ENCODE measurements around the gene CALN1.
A peak's percentile ranks its signal among the peaks of the same experiment; 100 is the strongest.

The CALN1 gene

GRCh38 chr7:72435925-72436480 lies 23.9 kb upstream of the CALN1 start:
- no peak overlapping the region for H3K14ac ChIP-seq (ENCODE audit: low read length in 2 of 2)
- H4K91ac ChIP-seq (ENCODE audit: low read length): no peak overlapping the region
- no peak overlapping the region for H4K8ac ChIP-seq (ENCODE audit: low read length)
- H2BK5ac ChIP-seq (ENCODE audit: low read depth, low read length, poor library complexity, severe bottlenecking): no peak overlapping the region
- H3K4me1 ChIP-seq (ENCODE audit: control insufficient read depth, insufficient read depth, low read depth, low read length): no peaks in the 10 kb centered on the region
- H3K9ac ChIP-seq (ENCODE audit: low read length): no peak overlapping the region
- H3K27ac ChIP-seq (ENCODE audit: low read length, poor library complexity, severe bottlenecking): no peak overlapping the region
- no peaks in the 10 kb centered on the region for H3K36me3 ChIP-seq (ENCODE audit: control insufficient read depth in 1 of 2, insufficient read depth in 2 of 2, low read depth in 1 of 2, low read length in 2 of 2)
- no peak overlapping the region for H2BK120ac ChIP-seq (ENCODE audit: low read depth, low read length)
- H3K27me3 ChIP-seq (ENCODE audit: control insufficient read depth in 1 of 2, insufficient read depth in 1 of 2, low read length in 2 of 2): no peaks in the 10 kb centered on the region
- no peaks in the 10 kb centered on the region for H3K79me1 ChIP-seq (replicated peaks; ENCODE audit: low read length, poor library complexity, severe bottlenecking)
- no peak overlapping the region for H2AFZ ChIP-seq (ENCODE audit: low read depth, low read length)
- H3K23ac ChIP-seq (ENCODE audit: low read length in 2 of 2): no peak overlapping the region
- no peak overlapping the region for H2AK5ac ChIP-seq (ENCODE audit: low read length, severe bottlenecking)
- H3K4me3 ChIP-seq (ENCODE audit: insufficient read depth in 1 of 2, low read depth in 1 of 2, low read length in 2 of 2): no peak overlapping the region
- no peak overlapping the region for H2BK12ac ChIP-seq (ENCODE audit: low read length in 2 of 2)
- no peak overlapping the region for H3K4ac ChIP-seq (ENCODE audit: low read depth in 1 of 2, low read length in 2 of 2)
- no peak for DNase-seq
- no peak overlapping the region for H2BK15ac ChIP-seq (ENCODE audit: low read depth, poor library complexity, severe bottlenecking)
- H3K9me3 ChIP-seq (ENCODE audit: control insufficient read depth, low read length): no peaks in the 10 kb centered on the region
- 28% methylated on average over 4 of the region's 5 CpGs for WGBS
- H3K4me2 ChIP-seq (ENCODE audit: low read length, poor library complexity, severe bottlenecking): no peak overlapping the region
- no peak overlapping the region for H3K18ac ChIP-seq (ENCODE audit: low read depth in 1 of 2, low read length in 2 of 2)

- DNase-seq: no peak
- peak overlapping the region; percentile 26 for H3K9ac ChIP-seq (ENCODE audit: low read length)
- no peaks in the 10 kb centered on the region for H3K27me3 ChIP-seq (ENCODE audit: control insufficient read depth in 1 of 2, insufficient read depth in 1 of 2, low read length in 2 of 2)
- H3K23ac ChIP-seq (ENCODE audit: low read length in 2 of 2): no peak overlapping the region
- H3K79me1 ChIP-seq (replicated peaks; ENCODE audit: low read length, poor library complexity, severe bottlenecking): no peaks in the 10 kb centered on the region
- WGBS: 4% methylated on average over 14 of the region's 15 CpGs
- H3K4me3 ChIP-seq (ENCODE audit: insufficient read depth in 1 of 2, low read depth in 1 of 2, low read length in 2 of 2): no peak overlapping the region
- H3K4me1 ChIP-seq (ENCODE audit: control insufficient read depth, insufficient read depth, low read depth, low read length): no peaks in the 10 kb centered on the region
- no peak overlapping the region for H3K18ac ChIP-seq (ENCODE audit: low read depth in 1 of 2, low read length in 2 of 2)
- no peak overlapping the region for H2AFZ ChIP-seq (ENCODE audit: low read depth, low read length)
- no peaks in the 10 kb centered on the region for H3K9me3 ChIP-seq (ENCODE audit: control insufficient read depth, low read length)
- no peak overlapping the region for H2BK12ac ChIP-seq (ENCODE audit: low read length in 2 of 2)
- no peak overlapping the region for H2AK5ac ChIP-seq (ENCODE audit: low read length, severe bottlenecking)
- no peaks in the 10 kb centered on the region for H3K36me3 ChIP-seq (ENCODE audit: control insufficient read depth in 1 of 2, insufficient read depth in 2 of 2, low read depth in 1 of 2, low read length in 2 of 2)
- H4K8ac ChIP-seq (ENCODE audit: low read length): no peak overlapping the region
- no peak overlapping the region for H4K91ac ChIP-seq (ENCODE audit: low read length)
- no peak overlapping the region for H3K4ac ChIP-seq (ENCODE audit: low read depth in 1 of 2, low read length in 2 of 2)
- no peak overlapping the region for H2BK15ac ChIP-seq (ENCODE audit: low read depth, poor library complexity, severe bottlenecking)
- no peak overlapping the region for H3K14ac ChIP-seq (ENCODE audit: low read length in 2 of 2)
- H3K27ac ChIP-seq (ENCODE audit: low read length, poor library complexity, severe bottlenecking): no peak overlapping the region
- no peak overlapping the region for H2BK120ac ChIP-seq (ENCODE audit: low read depth, low read length)
- H2BK5ac ChIP-seq (ENCODE audit: low read depth, low read length, poor library complexity, severe bottlenecking): no peak overlapping the region
- H3K4me2 ChIP-seq (ENCODE audit: low read length, poor library complexity, severe bottlenecking): no peak overlapping the region
Measured at GRCh38 chr7:72435366-72435765, 23.2 kb upstream of the CALN1 start.

GRCh38 chr7:72430531-72430930 lies 18.4 kb upstream of the CALN1 start:
- H4K8ac ChIP-seq (ENCODE audit: low read length): no peak overlapping the region
- H3K36me3 ChIP-seq (ENCODE audit: control insufficient read depth in 1 of 2, insufficient read depth in 2 of 2, low read depth in 1 of 2, low read length in 2 of 2): no peaks in the 10 kb centered on the region
- H3K4ac ChIP-seq (ENCODE audit: low read depth in 1 of 2, low read length in 2 of 2): no peak overlapping the region
- no peaks in the 10 kb centered on the region for H3K27me3 ChIP-seq (ENCODE audit: control insufficient read depth in 1 of 2, insufficient read depth in 1 of 2, low read length in 2 of 2)
- H4K91ac ChIP-seq (ENCODE audit: low read length): no peak overlapping the region
- H3K4me3 ChIP-seq (ENCODE audit: insufficient read depth in 1 of 2, low read depth in 1 of 2, low read length in 2 of 2): no peak overlapping the region
- no peak overlapping the region for H3K23ac ChIP-seq (ENCODE audit: low read length in 2 of 2)
- no peak overlapping the region for H2BK12ac ChIP-seq (ENCODE audit: low read length in 2 of 2)
- DNase-seq: no peak
- H3K27ac ChIP-seq (ENCODE audit: low read length, poor library complexity, severe bottlenecking): no peak overlapping the region
- no peak overlapping the region for H2BK15ac ChIP-seq (ENCODE audit: low read depth, poor library complexity, severe bottlenecking)
- H2BK120ac ChIP-seq (ENCODE audit: low read depth, low read length): no peak overlapping the region
- no peak overlapping the region for H2AFZ ChIP-seq (ENCODE audit: low read depth, low read length)
- H3K14ac ChIP-seq (ENCODE audit: low read length in 2 of 2): no peak overlapping the region
- no peaks in the 10 kb centered on the region for H3K9me3 ChIP-seq (ENCODE audit: control insufficient read depth, low read length)
- 59% methylated on average over 7 of the region's 7 CpGs for WGBS
- H2AK5ac ChIP-seq (ENCODE audit: low read length, severe bottlenecking): no peak overlapping the region
- no peak overlapping the region for H2BK5ac ChIP-seq (ENCODE audit: low read depth, low read length, poor library complexity, severe bottlenecking)
- no peak overlapping the region for H3K18ac ChIP-seq (ENCODE audit: low read depth in 1 of 2, low read length in 2 of 2)
- H3K79me1 ChIP-seq (replicated peaks; ENCODE audit: low read length, poor library complexity, severe bottlenecking): no peaks in the 10 kb centered on the region
- H3K4me1 ChIP-seq (ENCODE audit: control insufficient read depth, insufficient read depth, low read depth, low read length): no peaks in the 10 kb centered on the region
- H3K4me2 ChIP-seq (ENCODE audit: low read length, poor library complexity, severe bottlenecking): no peak overlapping the region
- H3K9ac ChIP-seq (ENCODE audit: low read length): no peak overlapping the region

- Histone ChIP-seq H2AK5ac (ENCODE audit: low read length, severe bottlenecking) (no peak overlapping the region), H3K14ac (ENCODE audit: low read length in 2 of 2) (no peak overlapping the region), H2BK12ac (ENCODE audit: low read length in 2 of 2) (no peak overlapping the region), H3K23ac (ENCODE audit: low read length in 2 of 2) (no peak overlapping the region), H3K4me1 (ENCODE audit: control insufficient read depth, insufficient read depth, low read depth, low read length) (no peaks in the 10 kb centered on the region), H3K36me3 (ENCODE audit: control insufficient read depth in 1 of 2, insufficient read depth in 2 of 2, low read depth in 1 of 2, low read length in 2 of 2) (no peaks in the 10 kb centered on the region), H3K9ac (ENCODE audit: low read length) (no peak overlapping the region), H3K4me3 (ENCODE audit: insufficient read depth in 1 of 2, low read depth in 1 of 2, low read length in 2 of 2) (no peak overlapping the region), H3K4me2 (ENCODE audit: low read length, poor library complexity, severe bottlenecking) (no peak overlapping the region), H3K27me3 (ENCODE audit: control insufficient read depth in 1 of 2, insufficient read depth in 1 of 2, low read length in 2 of 2) (no peaks in the 10 kb centered on the region), H2AFZ (ENCODE audit: low read depth, low read length) (no peak overlapping the region), H3K79me1 (replicated peaks; ENCODE audit: low read length, poor library complexity, severe bottlenecking) (no peaks in the 10 kb centered on the region), H2BK120ac (ENCODE audit: low read depth, low read length) (no peak overlapping the region), H3K27ac (ENCODE audit: low read length, poor library complexity, severe bottlenecking) (no peak overlapping the region), H3K18ac (ENCODE audit: low read depth in 1 of 2, low read length in 2 of 2) (no peak overlapping the region), H4K8ac (ENCODE audit: low read length) (no peak overlapping the region), H2BK15ac (ENCODE audit: low read depth, poor library complexity, severe bottlenecking) (no peak overlapping the region), H2BK5ac (ENCODE audit: low read depth, low read length, poor library complexity, severe bottlenecking) (no peak overlapping the region), H3K4ac (ENCODE audit: low read depth in 1 of 2, low read length in 2 of 2) (no peak overlapping the region), H4K91ac (ENCODE audit: low read length) (no peak overlapping the region), H3K9me3 (ENCODE audit: control insufficient read depth, low read length) (no peaks in the 10 kb centered on the region)
- no peak for DNase-seq
- 79% methylated on average over 3 of the region's 5 CpGs for WGBS
Measured at GRCh38 chr7:72429316-72429715, 17.2 kb upstream of the CALN1 start.
